Measurements from ENCODE around the gene LIPT2. TPM values are rescaled to one million over a fixed set of nuclear protein-coding genes. Genes with fewer than 3 reads are reported as not detected.
"Not testable (repeated sequence)": the region's sequence is repeated elsewhere in the genome, so short reads cannot be mapped to it uniquely, and the experiment has no call there.

LIPT2 gene
- total and polyA plus RNA-seq, 2 experiments from 2014 or later, result 8.2 to 16.9 TPM

DNA sequence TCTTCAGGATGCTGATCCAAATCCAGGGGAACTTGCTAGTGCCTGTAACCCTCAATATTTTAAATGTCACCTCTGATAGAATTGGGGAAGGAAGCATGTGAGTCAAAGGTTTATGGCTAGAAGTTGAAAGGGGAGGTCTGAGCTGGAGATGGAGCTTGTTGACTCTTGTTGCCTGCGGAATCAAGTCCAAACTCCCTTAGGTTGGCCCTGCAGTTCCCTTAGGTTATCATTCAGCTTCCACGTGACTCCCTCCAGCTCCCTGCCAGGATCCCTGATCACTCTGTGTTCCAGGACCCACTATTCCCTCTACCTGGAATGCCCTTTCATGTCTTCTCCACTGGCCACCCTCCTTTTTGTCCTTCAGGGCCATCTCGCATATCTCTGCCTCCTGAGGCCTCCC, 26.2 kb upstream of the LIPT2 start (continued):
- TF ChIP-seq, protein P1, sequence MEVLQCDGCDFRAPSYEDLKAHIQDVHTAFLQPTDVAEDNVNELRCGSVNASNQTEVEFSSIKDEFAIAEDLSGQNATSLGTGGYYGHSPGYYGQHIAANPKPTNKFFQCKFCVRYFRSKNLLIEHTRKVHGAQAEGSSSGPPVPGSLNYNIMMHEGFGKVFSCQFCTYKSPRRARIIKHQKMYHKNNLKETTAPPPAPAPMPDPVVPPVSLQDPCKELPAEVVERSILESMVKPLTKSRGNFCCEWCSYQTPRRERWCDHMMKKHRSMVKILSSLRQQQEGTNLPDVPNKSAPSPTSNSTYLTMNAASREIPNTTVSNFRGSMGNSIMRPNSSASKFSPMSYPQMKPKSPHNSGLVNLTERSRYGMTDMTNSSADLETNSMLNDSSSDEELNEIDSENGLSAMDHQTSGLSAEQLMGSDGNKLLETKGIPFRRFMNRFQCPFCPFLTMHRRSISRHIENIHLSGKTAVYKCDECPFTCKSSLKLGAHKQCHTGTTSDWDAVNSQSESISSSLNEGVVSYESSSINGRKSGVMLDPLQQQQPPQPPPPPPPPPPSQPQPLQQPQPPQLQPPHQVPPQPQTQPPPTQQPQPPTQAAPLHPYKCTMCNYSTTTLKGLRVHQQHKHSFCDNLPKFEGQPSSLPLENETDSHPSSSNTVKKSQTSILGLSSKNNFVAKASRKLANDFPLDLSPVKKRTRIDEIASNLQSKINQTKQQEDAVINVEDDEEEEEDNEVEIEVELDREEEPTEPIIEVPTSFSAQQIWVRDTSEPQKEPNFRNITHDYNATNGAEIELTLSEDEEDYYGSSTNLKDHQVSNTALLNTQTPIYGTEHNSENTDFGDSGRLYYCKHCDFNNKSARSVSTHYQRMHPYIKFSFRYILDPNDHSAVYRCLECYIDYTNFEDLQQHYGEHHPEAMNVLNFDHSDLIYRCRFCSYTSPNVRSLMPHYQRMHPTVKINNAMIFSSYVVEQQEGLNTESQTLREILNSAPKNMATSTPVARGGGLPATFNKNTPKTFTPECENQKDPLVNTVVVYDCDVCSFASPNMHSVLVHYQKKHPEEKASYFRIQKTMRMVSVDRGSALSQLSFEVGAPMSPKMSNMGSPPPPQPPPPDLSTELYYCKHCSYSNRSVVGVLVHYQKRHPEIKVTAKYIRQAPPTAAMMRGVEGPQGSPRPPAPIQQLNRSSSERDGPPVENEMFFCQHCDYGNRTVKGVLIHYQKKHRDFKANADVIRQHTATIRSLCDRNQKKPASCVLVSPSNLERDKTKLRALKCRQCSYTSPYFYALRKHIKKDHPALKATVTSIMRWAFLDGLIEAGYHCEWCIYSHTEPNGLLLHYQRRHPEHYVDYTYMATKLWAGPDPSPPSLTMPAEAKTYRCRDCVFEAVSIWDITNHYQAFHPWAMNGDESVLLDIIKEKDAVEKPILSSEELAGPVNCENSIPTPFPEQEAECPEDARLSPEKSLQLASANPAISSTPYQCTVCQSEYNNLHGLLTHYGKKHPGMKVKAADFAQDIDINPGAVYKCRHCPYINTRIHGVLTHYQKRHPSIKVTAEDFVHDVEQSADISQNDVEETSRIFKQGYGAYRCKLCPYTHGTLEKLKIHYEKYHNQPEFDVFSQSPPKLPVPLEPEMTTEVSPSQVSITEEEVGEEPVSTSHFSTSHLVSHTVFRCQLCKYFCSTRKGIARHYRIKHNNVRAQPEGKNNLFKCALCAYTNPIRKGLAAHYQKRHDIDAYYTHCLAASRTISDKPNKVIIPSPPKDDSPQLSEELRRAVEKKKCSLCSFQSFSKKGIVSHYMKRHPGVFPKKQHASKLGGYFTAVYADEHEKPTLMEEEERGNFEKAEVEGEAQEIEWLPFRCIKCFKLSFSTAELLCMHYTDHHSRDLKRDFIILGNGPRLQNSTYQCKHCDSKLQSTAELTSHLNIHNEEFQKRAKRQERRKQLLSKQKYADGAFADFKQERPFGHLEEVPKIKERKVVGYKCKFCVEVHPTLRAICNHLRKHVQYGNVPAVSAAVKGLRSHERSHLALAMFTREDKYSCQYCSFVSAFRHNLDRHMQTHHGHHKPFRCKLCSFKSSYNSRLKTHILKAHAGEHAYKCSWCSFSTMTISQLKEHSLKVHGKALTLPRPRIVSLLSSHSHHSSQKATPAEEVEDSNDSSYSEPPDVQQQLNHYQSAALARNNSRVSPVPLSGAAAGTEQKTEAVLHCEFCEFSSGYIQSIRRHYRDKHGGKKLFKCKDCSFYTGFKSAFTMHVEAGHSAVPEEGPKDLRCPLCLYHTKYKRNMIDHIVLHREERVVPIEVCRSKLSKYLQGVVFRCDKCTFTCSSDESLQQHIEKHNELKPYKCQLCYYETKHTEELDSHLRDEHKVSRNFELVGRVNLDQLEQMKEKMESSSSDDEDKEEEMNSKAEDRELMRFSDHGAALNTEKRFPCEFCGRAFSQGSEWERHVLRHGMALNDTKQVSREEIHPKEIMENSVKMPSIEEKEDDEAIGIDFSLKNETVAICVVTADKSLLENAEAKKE (CRISPR knock-in tag; IDR thresholded peaks at IDR 0.05), result no peak
- TF ChIP-seq EZH2 (IDR thresholded peaks at IDR 0.05; ENCODE audit: low read depth, unreplicated experiment), result no peak
- no peak for TF ChIP-seq ZNF114 (CRISPR knock-in tag; IDR thresholded peaks at IDR 0.05)
- no peak for TF ChIP-seq ZNF331 (CRISPR knock-in tag; IDR thresholded peaks at IDR 0.05; ENCODE audit: low read depth)
- no peak for TF ChIP-seq CREB1 (CRISPR knock-in tag; IDR thresholded peaks at IDR 0.05; ENCODE audit: low read depth)
- TF ChIP-seq JUNB (IDR thresholded peaks at IDR 0.05; ENCODE audit: unreplicated experiment), result no peak
- TF ChIP-seq, protein P2, sequence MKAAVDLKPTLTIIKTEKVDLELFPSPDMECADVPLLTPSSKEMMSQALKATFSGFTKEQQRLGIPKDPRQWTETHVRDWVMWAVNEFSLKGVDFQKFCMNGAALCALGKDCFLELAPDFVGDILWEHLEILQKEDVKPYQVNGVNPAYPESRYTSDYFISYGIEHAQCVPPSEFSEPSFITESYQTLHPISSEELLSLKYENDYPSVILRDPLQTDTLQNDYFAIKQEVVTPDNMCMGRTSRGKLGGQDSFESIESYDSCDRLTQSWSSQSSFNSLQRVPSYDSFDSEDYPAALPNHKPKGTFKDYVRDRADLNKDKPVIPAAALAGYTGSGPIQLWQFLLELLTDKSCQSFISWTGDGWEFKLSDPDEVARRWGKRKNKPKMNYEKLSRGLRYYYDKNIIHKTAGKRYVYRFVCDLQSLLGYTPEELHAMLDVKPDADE (IDR thresholded peaks at IDR 0.05), result no peak

DNA sequence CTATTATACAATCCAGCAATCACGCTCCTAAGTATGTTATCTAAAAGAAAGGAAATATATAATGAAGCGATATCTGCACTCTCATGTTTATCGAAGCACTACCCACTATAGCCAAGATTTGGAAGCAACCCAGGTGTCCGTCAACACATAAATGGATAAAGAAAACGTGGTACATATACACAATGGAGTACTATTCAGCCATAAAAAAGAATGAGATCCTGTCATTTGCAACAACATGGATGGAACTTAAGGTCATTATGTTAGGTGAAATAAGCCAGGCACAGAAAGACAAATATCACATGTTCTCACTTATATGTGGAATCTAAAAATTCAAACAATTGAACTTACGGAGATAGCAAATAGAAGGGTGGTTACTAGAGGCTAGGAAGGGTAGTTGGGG, 24.1 kb upstream of the LIPT2 start:
- H3K9me3 Mint-ChIP-seq; H3K27me3 ChIP-seq (ENCODE audit: insufficient read depth); H3K27ac Mint-ChIP-seq; H3F3A ChIP-seq (replicated peaks; ENCODE audit: low read depth); H3K27ac ChIP-seq (ENCODE audit: low read depth); H3K4me1 Mint-ChIP-seq; H3K4me1 ChIP-seq (ENCODE audit: insufficient read depth); DNase-seq (ENCODE audit: low spot score); H3K9me2 ChIP-seq (ENCODE audit: insufficient read depth); H3K4me3 ChIP-seq; H3K4me2 ChIP-seq; H4K20me1 ChIP-seq (replicated peaks; ENCODE audit: insufficient read depth); H3K36me3 Mint-ChIP-seq (ENCODE audit: low read depth); H3K27me3 Mint-ChIP-seq (ENCODE audit: insufficient read depth, low read depth, poor library complexity); H2AFZ ChIP-seq; H3K79me2 ChIP-seq (replicated peaks; ENCODE audit: insufficient read depth); ATAC-seq; H3K36me3 ChIP-seq (ENCODE audit: insufficient read depth); H3K4me3 Mint-ChIP-seq: not testable (repeated sequence)
